NCI-H2107 treated with DMSO at 0.1 percent for 48 hours (cell line): Measurements from ENCODE around the gene PRKCB.

Experiments used
- DNase-seq: peaks from one replicate; lab custom pipeline; 2025; ENCODE audit not compliant: unreplicated experiment; lab: John Stamatoyannopoulos, UW

The PRKCB gene

GRCh38 chr16:23962001-23962400 lies 126.2 kb downstream of the PRKCB start:
- DNase-seq, result no peak

GRCh38 chr16:23964136-23964535 lies 128.4 kb downstream of the PRKCB start:
- DNase-seq, result no peak

GRCh38 chr16:23965137-23965733 lies 129.5 kb downstream of the PRKCB start:
- DNase-seq, result no peak

- DNase-seq, result no peak
These were observed 131.0 kb downstream of the PRKCB start for GRCh38 chr16:23966597-23967394.

GRCh38 chr16:23967775-23968174 lies 132.0 kb downstream of the PRKCB start:
- DNase-seq, result no peak

- DNase-seq, result no peak
These were observed 132.4 kb downstream of the PRKCB start for GRCh38 chr16:23968176-23968575.

GRCh38 chr16:23969468-23970297 lies 133.9 kb downstream of the PRKCB start:
- DNase-seq, result no peak

GRCh38 chr16:23974223-23974622 lies 138.4 kb downstream of the PRKCB start:
- DNase-seq, result no peak

- DNase-seq, result no peak
These were observed 139.5 kb downstream of the PRKCB start for GRCh38 chr16:23975293-23975692.

GRCh38 chr16:23976091-23976490 lies 140.3 kb downstream of the PRKCB start:
- no peak for DNase-seq

GRCh38 chr16:23976524-23976923 lies 140.7 kb downstream of the PRKCB start:
- no peak for DNase-seq

GRCh38 chr16:23979441-23979840 lies 143.7 kb downstream of the PRKCB start:
- no peak for DNase-seq

- no peak for DNase-seq
These were observed 144.2 kb downstream of the PRKCB start for GRCh38 chr16:23979982-23980381.

GRCh38 chr16:23981429-23982399 lies 145.9 kb downstream of the PRKCB start:
- no peak for DNase-seq

GRCh38 chr16:23986455-23986854 lies 150.7 kb downstream of the PRKCB start:
- DNase-seq, result no peak

- no peak for DNase-seq
These were observed 151.7 kb downstream of the PRKCB start for GRCh38 chr16:23987443-23987842.

- DNase-seq, result no peak
These were observed 154.7 kb downstream of the PRKCB start for GRCh38 chr16:23990507-23990906.

GRCh38 chr16:23991066-23991465 lies 155.3 kb downstream of the PRKCB start:
- no peak for DNase-seq

- no peak for DNase-seq
These were observed 158.8 kb downstream of the PRKCB start for GRCh38 chr16:23994615-23995014.

GRCh38 chr16:23996258-23996955 lies 160.6 kb downstream of the PRKCB start:
- DNase-seq, result no peak
